ENCODE measurements around the gene ACOXL. TPM values are rescaled to one million over a fixed set of nuclear protein-coding genes. Genes with fewer than 3 reads are reported as not detected.
A peak's percentile ranks its signal among the peaks of the same experiment; 100 is the strongest.

ACOXL gene
- total and polyA plus RNA-seq, 3 experiments from 2014 or later: 0.27 TPM; not detected in 2

DNA sequence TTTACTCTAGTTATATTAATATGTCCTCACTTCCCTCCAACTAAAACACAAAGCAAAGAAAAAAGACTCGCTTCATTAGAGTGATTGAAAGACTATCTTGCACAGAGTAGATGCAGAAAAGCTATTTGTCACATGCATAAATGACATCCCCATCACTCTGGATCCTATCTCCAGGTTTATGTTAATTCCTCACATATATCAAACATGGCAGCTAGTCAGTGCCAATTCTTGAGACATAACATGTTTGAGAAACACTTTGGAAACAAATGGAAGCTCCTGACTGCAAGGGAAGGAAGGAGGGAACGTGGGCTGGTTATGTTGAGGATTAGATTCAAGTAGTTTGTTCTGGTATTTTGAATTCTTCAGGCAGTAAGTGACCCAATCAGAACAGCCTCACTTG is 298.6 kb downstream of the ACOXL start:
- peaks cover 10 to 32% of the 10 kb centered on the region in 2 donors for H3K27me3 Mint-ChIP-seq
- ChIA-PET CTCF (no interaction called here), POLR2A (no interaction called here)
- H3K27ac ChIP-seq (ENCODE audit: low read depth, low read length): no peak overlapping the region
- no peaks in the 10 kb centered on the region for H3K9me3 ChIP-seq (ENCODE audit: low read length)
- DNase-seq: no peak
- H3K9me3 Mint-ChIP-seq: peaks cover 0 to 5% (median 4%) of the 10 kb centered on the region in 5 donors
- H3K36me3 ChIP-seq (ENCODE audit: insufficient read depth, low read length): no peaks in the 10 kb centered on the region
- peaks cover 3 to 10% (median 9%) of the 10 kb centered on the region in 3 donors for H3K4me1 Mint-ChIP-seq
- no peaks in the 10 kb centered on the region for H3K4me1 ChIP-seq (ENCODE audit: insufficient read depth, low read length)
- peaks cover 0 to 5% (median 0%) of the 10 kb centered on the region in 3 donors for H3K36me3 Mint-ChIP-seq
- H3K4me3 ChIP-seq (ENCODE audit: low read length): no peak overlapping the region
- no peak overlapping the region for H3K4me3 Mint-ChIP-seq
- H3K27me3 ChIP-seq (ENCODE audit: insufficient read depth, low read length, poor library complexity, severe bottlenecking): peaks cover 3% of the 10 kb centered on the region
- H3K27ac Mint-ChIP-seq: peak overlapping the region in 2 of 8 donors; percentile 5 to 6

DNA sequence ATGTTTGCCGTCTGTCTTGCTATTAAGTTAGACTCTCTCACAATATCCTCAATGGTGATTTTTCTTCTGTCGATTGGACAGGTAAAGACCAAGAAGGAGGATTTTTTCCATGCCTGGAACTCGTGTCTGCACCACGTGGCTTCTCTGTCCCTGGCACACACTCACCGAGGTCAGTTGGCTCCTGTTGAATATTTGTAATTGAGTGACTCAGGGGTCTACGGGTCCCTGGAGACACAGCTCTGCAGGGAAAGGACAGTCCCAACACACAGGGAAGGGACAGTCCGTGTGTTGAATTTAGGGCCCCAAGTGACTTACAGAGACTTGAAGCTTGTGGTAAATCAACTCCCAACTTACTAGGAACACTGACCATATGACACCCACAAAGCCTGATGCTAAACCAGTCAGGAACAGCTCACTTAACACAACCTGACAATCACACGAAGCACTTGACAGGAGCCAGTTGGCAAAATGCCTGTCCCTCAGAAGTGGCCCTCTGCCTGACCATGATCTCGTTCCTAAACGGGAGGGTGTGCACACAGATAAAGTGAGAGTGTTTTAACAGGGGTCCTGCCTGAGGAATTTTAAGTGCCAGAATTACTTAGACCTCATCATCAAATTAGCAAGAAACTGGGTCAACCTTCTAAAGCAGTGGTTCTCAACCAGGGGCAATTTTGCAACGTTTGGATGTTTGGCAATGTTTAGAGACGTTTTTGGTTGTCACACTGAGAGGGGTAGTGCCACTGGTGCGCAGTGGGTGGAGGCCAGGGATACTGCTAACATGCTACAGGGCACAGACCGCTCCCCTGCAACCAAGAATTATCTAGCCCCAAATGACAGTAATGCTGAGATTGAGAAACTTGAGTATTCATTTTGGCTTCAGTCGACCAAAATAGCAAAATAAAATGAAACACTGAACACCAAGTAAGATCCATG is 299.4 kb downstream of the ACOXL start:
- ChIA-PET POLR2A (no interaction called here), CTCF (no interaction called here)
- Histone ChIP-seq H3K4me1 (ENCODE audit: insufficient read depth, low read length) (no peaks in the 10 kb centered on the region), H3K36me3 (ENCODE audit: insufficient read depth, low read length) (no peaks in the 10 kb centered on the region), H3K4me3 (ENCODE audit: low read length) (no peak overlapping the region), H3K27me3 (ENCODE audit: insufficient read depth, low read length, poor library complexity, severe bottlenecking) (peaks cover 6% of the 10 kb centered on the region), H3K9me3 (ENCODE audit: low read length) (no peaks in the 10 kb centered on the region), H3K27ac (ENCODE audit: low read depth, low read length) (no peak overlapping the region)
- H3K27me3 Mint-ChIP-seq: peaks cover 10 to 36% of the 10 kb centered on the region in 2 donors
- DNase-seq: no peak
- H3K4me3 Mint-ChIP-seq: no peak overlapping the region
- H3K27ac Mint-ChIP-seq: peak overlapping the region in 2 of 8 donors; percentile 4 to 6
- H3K36me3 Mint-ChIP-seq: peaks cover 0 to 5% (median 0%) of the 10 kb centered on the region in 3 donors
- peaks cover 0 to 5% (median 3%) of the 10 kb centered on the region in 5 donors for H3K9me3 Mint-ChIP-seq
- peaks cover 3 to 10% (median 9%) of the 10 kb centered on the region in 3 donors for H3K4me1 Mint-ChIP-seq

DNA sequence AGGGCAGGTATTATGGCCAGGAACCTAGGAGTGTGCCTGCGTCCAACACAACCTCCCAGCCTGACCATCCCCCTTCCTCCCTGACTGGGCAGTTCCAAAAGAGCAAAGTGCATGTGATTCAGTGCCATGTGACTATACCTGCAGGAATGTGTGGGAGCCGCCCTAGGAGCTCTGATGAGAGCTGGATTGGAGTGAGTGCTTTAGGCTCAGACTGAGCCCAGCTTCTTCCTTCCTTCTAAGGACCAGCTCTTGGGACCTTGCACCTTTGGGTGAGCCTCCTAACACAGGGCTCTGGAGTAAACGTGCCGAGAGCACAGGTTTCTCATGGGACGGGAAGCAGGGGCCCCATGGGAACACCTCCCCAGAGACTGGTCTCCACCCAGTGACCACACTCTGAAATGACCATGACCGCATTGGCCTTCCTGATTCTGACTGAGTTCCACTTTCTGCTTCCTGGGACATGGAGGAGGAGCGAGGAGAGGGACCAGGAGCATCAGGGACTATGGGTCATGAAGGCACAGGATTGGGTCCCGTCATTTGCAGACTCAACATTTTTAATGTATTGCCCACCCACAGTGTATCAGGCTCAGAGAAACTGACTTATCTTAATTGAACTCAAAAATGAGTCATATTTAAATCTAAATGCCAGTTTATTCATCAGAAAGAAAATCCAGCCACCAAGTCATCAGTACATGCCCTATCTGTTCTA is 300.5 kb downstream of the ACOXL start:
- DNase-seq: no peak
- H3K27me3 ChIP-seq (ENCODE audit: insufficient read depth, low read length, poor library complexity, severe bottlenecking): peaks cover 6% of the 10 kb centered on the region
- Mint-ChIP-seq H3K4me3 (no peak overlapping the region), H3K9me3 (peaks cover 0 to 5% (median 3%) of the 10 kb centered on the region in 5 donors), H3K27ac (peak overlapping the region in 1 of 8 donors; percentile 71), H3K4me1 (peaks cover 3 to 10% (median 9%) of the 10 kb centered on the region in 3 donors), H3K27me3 (peaks cover 10 to 41% of the 10 kb centered on the region in 2 donors), H3K36me3 (peaks cover 0 to 5% (median 0%) of the 10 kb centered on the region in 3 donors)
- no peaks in the 10 kb centered on the region for H3K36me3 ChIP-seq (ENCODE audit: insufficient read depth, low read length)
- no peak overlapping the region for H3K4me3 ChIP-seq (ENCODE audit: low read length)
- H3K9me3 ChIP-seq (ENCODE audit: low read length): no peaks in the 10 kb centered on the region
- H3K4me1 ChIP-seq (ENCODE audit: insufficient read depth, low read length): no peaks in the 10 kb centered on the region
- H3K27ac ChIP-seq (ENCODE audit: low read depth, low read length): no peak overlapping the region
- CTCF ChIA-PET: no interaction called here
- POLR2A ChIA-PET: no interaction called here

DNA sequence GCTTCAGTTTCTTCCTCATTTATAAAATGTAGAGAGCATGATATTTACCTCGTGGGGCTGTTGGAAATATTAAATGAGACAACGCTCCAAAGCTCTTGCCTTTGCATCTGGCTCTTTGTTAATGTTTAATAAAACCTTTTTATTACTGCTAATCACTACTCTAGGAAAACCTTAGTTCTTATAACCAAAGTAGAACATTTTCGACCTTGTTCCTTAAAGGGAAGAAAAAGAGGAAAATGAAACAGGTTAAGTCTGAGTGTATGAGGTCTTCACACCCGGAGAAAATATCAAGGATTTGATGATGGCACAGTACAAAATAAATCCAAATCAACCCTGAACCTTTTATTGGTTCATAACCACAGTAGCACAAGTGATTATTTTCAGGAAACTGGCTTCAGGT is 301.8 kb downstream of the ACOXL start:
- H3K4me3 Mint-ChIP-seq: no peak overlapping the region
- H3K27ac Mint-ChIP-seq: no peak overlapping the region
- no peak overlapping the region for H3K27ac ChIP-seq (ENCODE audit: low read depth, low read length)
- H3K36me3 Mint-ChIP-seq: no peaks in the 10 kb centered on the region
- peaks cover 10 to 41% of the 10 kb centered on the region in 2 donors for H3K27me3 Mint-ChIP-seq
- peaks cover 3 to 10% (median 9%) of the 10 kb centered on the region in 3 donors for H3K4me1 Mint-ChIP-seq
- H3K4me3 ChIP-seq (ENCODE audit: low read length): no peak overlapping the region
- no peak for DNase-seq
- H3K27me3 ChIP-seq (ENCODE audit: insufficient read depth, low read length, poor library complexity, severe bottlenecking): peaks cover 6% of the 10 kb centered on the region
- H3K36me3 ChIP-seq (ENCODE audit: insufficient read depth, low read length): no peaks in the 10 kb centered on the region
- no peaks in the 10 kb centered on the region for H3K9me3 Mint-ChIP-seq
- ChIA-PET POLR2A (no interaction called here), CTCF (no interaction called here)
- H3K9me3 ChIP-seq (ENCODE audit: low read length): no peaks in the 10 kb centered on the region
- no peaks in the 10 kb centered on the region for H3K4me1 ChIP-seq (ENCODE audit: insufficient read depth, low read length)

DNA sequence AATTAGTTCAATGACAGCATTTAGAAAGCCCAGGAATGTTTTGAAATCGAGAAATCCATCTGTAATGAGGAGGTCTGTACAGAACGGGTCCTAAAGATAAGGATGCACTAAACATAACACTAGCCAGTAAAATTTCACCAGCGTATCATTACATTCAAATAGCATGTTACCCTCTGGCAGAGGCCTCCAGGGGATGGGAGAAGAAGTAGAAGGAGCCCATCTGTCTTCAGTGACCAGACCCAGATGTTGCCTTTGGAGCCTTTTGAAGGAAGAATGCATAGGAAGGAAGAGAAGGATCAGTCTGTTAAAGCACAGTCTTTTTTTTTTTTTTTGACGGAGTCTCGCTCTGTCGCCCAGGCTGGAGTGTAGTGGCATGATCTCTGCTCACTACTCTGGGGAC is 302.2 kb downstream of the ACOXL start:
- Histone ChIP-seq H3K9me3 (ENCODE audit: low read length) (no peaks in the 10 kb centered on the region), H3K4me3 (ENCODE audit: low read length) (no peak overlapping the region), H3K27ac (ENCODE audit: low read depth, low read length) (no peak overlapping the region), H3K36me3 (ENCODE audit: insufficient read depth, low read length) (no peaks in the 10 kb centered on the region), H3K27me3 (ENCODE audit: insufficient read depth, low read length, poor library complexity, severe bottlenecking) (peaks cover 6% of the 10 kb centered on the region), H3K4me1 (ENCODE audit: insufficient read depth, low read length) (no peaks in the 10 kb centered on the region)
- no peak overlapping the region for H3K27ac Mint-ChIP-seq
- H3K9me3 Mint-ChIP-seq: no peaks in the 10 kb centered on the region
- H3K36me3 Mint-ChIP-seq: no peaks in the 10 kb centered on the region
- H3K4me3 Mint-ChIP-seq: no peak overlapping the region
- H3K27me3 Mint-ChIP-seq: peaks cover 10 to 41% of the 10 kb centered on the region in 2 donors
- H3K4me1 Mint-ChIP-seq: peaks cover 3 to 10% (median 9%) of the 10 kb centered on the region in 3 donors
- DNase-seq: no peak
- CTCF ChIA-PET: no interaction called here
- POLR2A ChIA-PET: no interaction called here

DNA sequence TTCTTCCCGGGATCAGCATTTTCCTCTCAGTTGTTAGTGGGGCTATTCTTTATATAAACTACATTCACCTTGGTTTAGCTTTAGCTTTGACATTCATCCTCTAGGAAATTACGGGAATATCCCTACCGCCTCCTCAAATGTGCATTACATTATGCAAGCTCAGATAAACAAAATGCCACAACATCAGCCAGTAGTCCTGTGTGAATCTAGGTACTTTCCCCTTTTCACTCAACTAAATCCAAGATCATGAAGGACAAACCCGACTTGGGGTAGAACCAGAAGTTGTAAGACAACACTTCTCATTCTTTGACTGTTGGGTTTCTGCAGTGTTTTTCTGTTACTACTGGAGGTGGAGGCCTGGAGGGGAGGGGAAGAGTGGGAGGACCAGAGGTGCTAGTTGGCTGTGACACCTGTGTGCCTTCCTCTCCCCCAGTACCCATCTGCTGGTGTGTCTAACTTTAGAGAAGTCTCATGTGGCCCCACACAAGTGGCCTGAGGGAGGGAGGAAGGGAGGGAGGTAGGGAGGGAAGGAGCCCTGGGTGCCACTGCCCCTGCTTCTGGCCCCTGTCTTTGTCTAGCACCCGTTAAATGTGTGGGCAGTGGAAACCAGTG is 303.6 kb downstream of the ACOXL start:
- no peaks in the 10 kb centered on the region for H3K9me3 Mint-ChIP-seq
- H3K27me3 ChIP-seq (ENCODE audit: insufficient read depth, low read length, poor library complexity, severe bottlenecking): peaks cover 6% of the 10 kb centered on the region
- no peak overlapping the region for H3K27ac Mint-ChIP-seq
- no peaks in the 10 kb centered on the region for H3K36me3 ChIP-seq (ENCODE audit: insufficient read depth, low read length)
- H3K4me1 Mint-ChIP-seq: peaks cover 0 to 1% (median 0%) of the 10 kb centered on the region in 3 donors
- no peaks in the 10 kb centered on the region for H3K36me3 Mint-ChIP-seq
- H3K9me3 ChIP-seq (ENCODE audit: low read length): no peaks in the 10 kb centered on the region
- no peaks in the 10 kb centered on the region for H3K4me1 ChIP-seq (ENCODE audit: insufficient read depth, low read length)
- H3K4me3 Mint-ChIP-seq: no peak overlapping the region
- ChIA-PET POLR2A (no interaction called here), CTCF (no interaction called here)
- peaks cover 10 to 41% of the 10 kb centered on the region in 2 donors for H3K27me3 Mint-ChIP-seq
- H3K27ac ChIP-seq (ENCODE audit: low read depth, low read length): no peak overlapping the region
- no peak for DNase-seq
- H3K4me3 ChIP-seq (ENCODE audit: low read length): no peak overlapping the region

DNA sequence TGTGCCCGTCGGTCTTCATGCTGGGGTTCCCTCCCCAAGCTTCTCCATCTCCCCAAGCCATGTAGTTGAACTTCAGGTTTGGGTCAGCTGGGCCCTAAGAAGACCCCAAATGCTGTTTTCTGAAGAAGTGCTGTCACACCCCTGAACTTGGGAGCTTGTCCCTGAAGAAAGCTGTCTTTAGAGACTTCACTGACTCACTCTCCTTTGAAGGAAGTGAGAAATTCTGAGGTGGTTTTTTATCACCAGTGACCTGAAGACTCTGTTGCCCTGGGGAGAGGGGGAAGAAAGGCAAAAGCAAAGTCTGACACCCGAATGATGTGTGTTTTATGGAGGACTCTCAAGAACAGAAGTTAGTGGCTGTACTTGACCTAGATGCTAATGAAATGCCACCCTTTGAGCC is 304.8 kb downstream of the ACOXL start:
- Mint-ChIP-seq H3K27ac (peak overlapping the region in 1 of 8 donors; percentile 31), H3K4me3 (no peak overlapping the region), H3K9me3 (no peaks in the 10 kb centered on the region), H3K36me3 (no peaks in the 10 kb centered on the region), H3K27me3 (peaks cover 9 to 34% of the 10 kb centered on the region in 2 donors), H3K4me1 (no peaks in the 10 kb centered on the region)
- CTCF ChIA-PET: no interaction called here
- POLR2A ChIA-PET: no interaction called here
- Histone ChIP-seq H3K4me3 (ENCODE audit: low read length) (no peak overlapping the region), H3K9me3 (ENCODE audit: low read length) (no peaks in the 10 kb centered on the region), H3K36me3 (ENCODE audit: insufficient read depth, low read length) (no peaks in the 10 kb centered on the region), H3K4me1 (ENCODE audit: insufficient read depth, low read length) (no peaks in the 10 kb centered on the region), H3K27me3 (ENCODE audit: insufficient read depth, low read length, poor library complexity, severe bottlenecking) (peaks cover 6% of the 10 kb centered on the region), H3K27ac (ENCODE audit: low read depth, low read length) (no peak overlapping the region)
- DNase-seq: no peak

Measured in CD8-positive, alpha-beta memory T cell (primary cell).